GM12878 (cell line): ENCODE data around the gene SRBD1. TPM values are rescaled to one million over a fixed set of nuclear protein-coding genes. Genes with fewer than 3 reads are reported as not detected.

Experiments
- ATAC-seq: fragments of 200-7000 bp; cut with Tn5 transposase; 3 replicates; pipeline ENCODE4 v1.9.1; 2020; ENCODE audit warnings: mild to moderate bottlenecking, moderate library complexity
- BruUV-seq: library from RNA; stranded (reverse); fragments of 400-500 nt; replicated peaks from 2 replicates; lab custom pipeline; 2021; lab: Mats Ljungman, UMichigan
- CTCF ChIA-PET: fragments of 300-600 bp; sonication (Branson Sonifier 250); formaldehyde crosslinking; extraction: SDS; loops from one replicate; lab custom pipeline; 2021; ENCODE audit warnings: inconsistent platforms; lab: Yijun Ruan, JAX
- POLR2A ChIA-PET: fragments of 350-600 bp; formaldehyde crosslinking; extraction: SDS; loops from one replicate; lab custom pipeline; 2021; ENCODE audit warnings: inconsistent platforms; lab: Charles Lee
- RAD21 ChIA-PET: fragments of 300-600 bp; sonication (Branson Sonifier 250); formaldehyde crosslinking; loops from one replicate; lab custom pipeline; 2023; ENCODE audit warnings: antibody characterized with exemption; ENCODE audit not compliant: unreplicated experiment; lab: Charles Lee
- SMC1A ChIA-PET: fragments of 300-600 bp; sonication (Branson Sonifier 250); formaldehyde crosslinking; loops from one replicate; lab custom pipeline; 2023; ENCODE audit not compliant: unreplicated experiment, uncharacterized antibody; lab: Charles Lee
- DNase-seq: peaks from one replicate; pipeline ENCODE4 v3.0.0-alpha.2; 2011; ENCODE audit warnings: low read depth, low spot score
- FAIRE-seq: peaks from 3 replicates; lab custom pipeline; 2011; peaks lifted over from hg19 to GRCh38; lab: Jason Lieb, UNC
- H2AFZ ChIP-seq: 2 replicates; pipeline ENCODE4 v1.6.0; 2011; ENCODE audit warnings: low read depth, low read length, control low read depth; ENCODE audit not compliant: control insufficient read depth
- H3K27ac ChIP-seq: 2 replicates; pipeline ENCODE4 v1.5.1; 2011; ENCODE audit warnings: control low read depth; ENCODE audit not compliant: control insufficient read depth, insufficient read depth
- H3K27me3 ChIP-seq, 2 experiments: replicated peaks in 1 of 2; 2 replicates each; pipeline versions ENCODE4 v1.6.0 to v1.6.1; 2011; ENCODE audit warnings: low read length in 1 of 2; ENCODE audit not compliant: control insufficient read depth in 2 of 2, insufficient read depth in 2 of 2
- H3K36me3 ChIP-seq, 2 experiments: 2 replicates each; pipeline ENCODE4 v1.5.1; 2011; ENCODE audit warnings: low read length in 1 of 2; ENCODE audit not compliant: control insufficient read depth in 2 of 2, insufficient read depth in 2 of 2
- H3K4me1 ChIP-seq: 2 replicates; pipeline ENCODE4 v1.6.1; 2011; ENCODE audit warnings: mild to moderate bottlenecking, low read length, moderate library complexity, mixed read lengths; ENCODE audit not compliant: control insufficient read depth, insufficient read depth
- H3K4me2 ChIP-seq: 2 replicates; pipeline ENCODE4 v1.6.0; 2011; ENCODE audit warnings: control low read depth; ENCODE audit not compliant: control insufficient read depth, insufficient read depth
- H3K4me3 ChIP-seq: fragments of 200-600 bp; sonication (generic); 2 replicates; pipeline ENCODE4 v1.5.1; 2016
- H3K79me2 ChIP-seq: 2 replicates; pipeline ENCODE4 v1.6.0; 2011; ENCODE audit warnings: low read length; ENCODE audit not compliant: control insufficient read depth, insufficient read depth
- H3K9ac ChIP-seq: 2 replicates; pipeline ENCODE4 v1.8.0; 2011; ENCODE audit warnings: low read length, control low read depth, mixed read lengths; ENCODE audit not compliant: control insufficient read depth, insufficient read depth
- H3K9me3 ChIP-seq: replicated peaks from 3 replicates; pipeline ENCODE4 v1.5.1; 2011; ENCODE audit warnings: mild to moderate bottlenecking, low read length; ENCODE audit not compliant: control insufficient read depth, insufficient read depth
- H4K20me1 ChIP-seq: 2 replicates; pipeline ENCODE4 v1.6.0; 2011; ENCODE audit not compliant: control insufficient read depth, insufficient read depth
- BCL11A ChIP-seq: IDR thresholded peaks from 2 replicates; pipeline ENCODE4 v1.6.1; 2011; ENCODE audit warnings: low read depth, low read length
- CREM ChIP-seq: IDR thresholded peaks from 2 replicates; pipeline ENCODE4 v1.6.1; 2014; ENCODE audit warnings: antibody characterized with exemption, low read depth
- DPF2 ChIP-seq: fragments of 450-650 bp; IDR thresholded peaks from 2 replicates; pipeline ENCODE4 v1.6.1; 2017; ENCODE audit warnings: mild to moderate bottlenecking
- EP300 ChIP-seq, 2 experiments: fragments of 150-350 bp in 1 of 2; IDR thresholded peaks; 2 replicates each; pipeline ENCODE4 v1.6.1; 2011 to 2012; ENCODE audit warnings: low read depth in 2 of 2, low read length in 2 of 2, borderline replicate concordance in 1 of 2, improper control_type of control experiment in 1 of 2, inconsistent platforms in 1 of 2; ENCODE audit not compliant: control insufficient read depth in 1 of 2
- IRF4 ChIP-seq: IDR thresholded peaks from 2 replicates; pipeline ENCODE4 v1.6.1; 2011; ENCODE audit warnings: low read depth, low read length
- JUND ChIP-seq: IDR thresholded peaks from 2 replicates; pipeline ENCODE4 v1.6.1; 2012; ENCODE audit warnings: low read depth, mild to moderate bottlenecking, low read length, improper control_type of control experiment, moderate library complexity
- NR2F1 ChIP-seq: fragments of 450-650 bp; conservative IDR thresholded peaks from 2 replicates; pipeline ENCODE4 v1.6.1; 2017; ENCODE audit warnings: mild to moderate bottlenecking
- PML ChIP-seq: IDR thresholded peaks from 2 replicates; pipeline ENCODE4 v1.6.1; 2012; ENCODE audit warnings: low read length, inconsistent platforms
- POLR2AphosphoS2 ChIP-seq: IDR thresholded peaks from 2 replicates; pipeline ENCODE4 v1.6.1; 2011; ENCODE audit warnings: low read depth, mild to moderate bottlenecking, low read length, improper control_type of control experiment, moderate library complexity
- SKIL ChIP-seq: fragments of 450-650 bp; IDR thresholded peaks from 2 replicates; pipeline ENCODE4 v1.6.1; 2017; ENCODE audit warnings: mild to moderate bottlenecking, low read depth, inconsistent platforms; ENCODE audit not compliant: poor library complexity, severe bottlenecking
- SMAD1 ChIP-seq: fragments of 450-650 bp; IDR thresholded peaks from 2 replicates; pipeline ENCODE4 v1.6.1; 2018; ENCODE audit warnings: mild to moderate bottlenecking, low read depth; ENCODE audit not compliant: partially characterized antibody
- TAF1 ChIP-seq: IDR thresholded peaks from 2 replicates; pipeline ENCODE4 v1.6.1; 2011; ENCODE audit warnings: mild to moderate bottlenecking, low read depth, low read length, borderline replicate concordance
- ZBTB4 ChIP-seq: fragments of 450-650 bp; formaldehyde crosslinking; IDR thresholded peaks from 2 replicates; pipeline ENCODE4 v1.4.0; 2022; ENCODE audit warnings: mild to moderate bottlenecking, moderate library complexity
- WGBS: methylation state at CpG from one replicate; pipeline ENCODE4 v1.1.6; 2016; ENCODE audit warnings: low lambda C conversion rate; ENCODE audit not compliant: insufficient replicate concordance, insufficient coverage; ENCODE audit errors: missing lambda C conversion rate; 5-methylcytosine and 5-hydroxymethylcytosine counted together
- in situ Hi-C: fragments of 300-500 bp; cut with MboI; formaldehyde crosslinking; loops from 9 replicates; pipeline ENCODE4 v1.14.3; 2018; ENCODE audit warnings: mixed read lengths
- intact Hi-C: fragments of 100-400 bp; cut with micrococcal nuclease; formaldehyde crosslinking; loops from one replicate; pipeline ENCODE4 v1.14.2; 2022; ENCODE audit not compliant: unreplicated experiment
- polyA plus RNA-seq, 11 experiments: library from polyadenylated mRNA; depleted of rRNA in 4 of 11; unstranded in 6 of 11; stranded (reverse) in 5 of 11; fragments of >200 nt; fragmentation: Nextera tagmentation in 4 of 11; fragmentation: Illumina TruSeq in 1 of 11; extraction: Ambion mirVana in 4 of 11; extraction: Trizol in 1 of 11; gene quantifications; 1 replicate in 1 of 11; 2 replicates in 10 of 11; pipeline versions ENCODE4 v1.2.1 to v1.2.3, GENCODE V29; 2011 to 2016; ENCODE audit warnings: inconsistent platforms in 2 of 11, missing spikeins in 2 of 11, low read depth in 1 of 11
- total RNA-seq, 4 experiments: library from RNA; depleted of rRNA in 3 of 4; stranded (reverse); fragments of >200 nt in 3 of 4; fragmentation: Illumina TruSeq in 1 of 4; extraction: Trizol in 1 of 4; gene quantifications; 2 replicates each; pipeline versions ENCODE4 v1.2.1 to v1.2.3, GENCODE V29; 2013 to 2021
- TF ChIP-seq, protein P1 (sequence below): fragments of 450-650 bp; IDR thresholded peaks from 2 replicates; pipeline ENCODE4 v1.6.1; 2014; ENCODE audit warnings: mild to moderate bottlenecking
- TF ChIP-seq, protein P2 (sequence below): fragments of 450-650 bp; IDR thresholded peaks from 2 replicates; pipeline ENCODE4 v1.6.1; 2018; ENCODE audit warnings: borderline replicate concordance, mild to moderate bottlenecking; ENCODE audit not compliant: partially characterized antibody

Gene SRBD1
- total and polyA plus RNA-seq, 10 of the 15 experiments (the other 5 are each of a cell fraction or from before 2014, with no cell fraction given), result 9.7 to 33.1 (median 20.1) TPM

GRCh38 chr2:45647356-45647755 is 36.3 kb upstream of the SRBD1 start:
- no TSS peak for BruUV-seq
- in situ Hi-C loops, result loop anchor here (5.0 to 25.0 kb wide), 3 partner anchors 130 to 715 kb away; no protein-coding TSS in a partner anchor
- DNase-seq (no peak), FAIRE-seq (no peak), ATAC-seq (no peak)
- Histone ChIP-seq H3K27ac (no peak overlapping the region), H3K36me3 (no peaks in the 10 kb centered on the region), H3K4me2 (no peak overlapping the region), H2AFZ (no peak overlapping the region), H3K9me3 (no peaks in the 10 kb centered on the region; the same call in 2 of the 3 replicates), H3K79me2 (peaks cover 11% of the 10 kb centered on the region), H4K20me1 (no peaks in the 10 kb centered on the region), H3K4me3 (no peak overlapping the region), H3K9ac (no peak overlapping the region), H3K4me1 (no peaks in the 10 kb centered on the region), H3K27me3 (no peaks in the 10 kb centered on the region; a peak in 1 of 4 replicates)
- ChIA-PET RAD21 (interaction anchor here (0.6 to 4.9 kb wide), 4 partner anchors 132 to 290 kb away, joined by 4 to 35 read pairs (median 14); no protein-coding TSS in a partner anchor), POLR2A (interaction anchor here (0.6 to 0.9 kb wide), 3 partner anchors 81 to 198 kb away, joined by 3 to 4 read pairs (median 3); no protein-coding TSS in a partner anchor), CTCF (interaction anchor here (1.8 to 5.0 kb wide), 4 partner anchors 82 to 289 kb away, joined by 5 to 64 read pairs (median 23); no protein-coding TSS in a partner anchor), SMC1A (interaction anchor here (0.7 to 4.4 kb wide), 12 partner anchors 27 to 289 kb away, joined by 3 to 56 read pairs (median 4); no protein-coding TSS in a partner anchor)
- intact Hi-C loops, result no loop called here
- 89% methylated on average over 9 of the region's 9 CpGs for WGBS
- TF ChIP-seq, protein P1, sequence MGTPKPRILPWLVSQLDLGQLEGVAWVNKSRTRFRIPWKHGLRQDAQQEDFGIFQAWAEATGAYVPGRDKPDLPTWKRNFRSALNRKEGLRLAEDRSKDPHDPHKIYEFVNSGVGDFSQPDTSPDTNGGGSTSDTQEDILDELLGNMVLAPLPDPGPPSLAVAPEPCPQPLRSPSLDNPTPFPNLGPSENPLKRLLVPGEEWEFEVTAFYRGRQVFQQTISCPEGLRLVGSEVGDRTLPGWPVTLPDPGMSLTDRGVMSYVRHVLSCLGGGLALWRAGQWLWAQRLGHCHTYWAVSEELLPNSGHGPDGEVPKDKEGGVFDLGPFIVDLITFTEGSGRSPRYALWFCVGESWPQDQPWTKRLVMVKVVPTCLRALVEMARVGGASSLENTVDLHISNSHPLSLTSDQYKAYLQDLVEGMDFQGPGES, result no peak
- TF ChIP-seq IRF4 (no peak), SMAD1 (no peak), SKIL (no peak), PML (no peak), BCL11A (no peak), TAF1 (no peak), DPF2 (no peak), JUND (no peak), CREM (no peak), POLR2AphosphoS2 (no peak), EP300 (IDR thresholded peaks at IDR 0.05; ENCODE audit: borderline replicate concordance in 1 of 2, control insufficient read depth in 1 of 2, low read depth in 2 of 2, low read length in 2 of 2) (no peak), NR2F1 (no peak), ZBTB4 (no peak)
- TF ChIP-seq, protein P2, sequence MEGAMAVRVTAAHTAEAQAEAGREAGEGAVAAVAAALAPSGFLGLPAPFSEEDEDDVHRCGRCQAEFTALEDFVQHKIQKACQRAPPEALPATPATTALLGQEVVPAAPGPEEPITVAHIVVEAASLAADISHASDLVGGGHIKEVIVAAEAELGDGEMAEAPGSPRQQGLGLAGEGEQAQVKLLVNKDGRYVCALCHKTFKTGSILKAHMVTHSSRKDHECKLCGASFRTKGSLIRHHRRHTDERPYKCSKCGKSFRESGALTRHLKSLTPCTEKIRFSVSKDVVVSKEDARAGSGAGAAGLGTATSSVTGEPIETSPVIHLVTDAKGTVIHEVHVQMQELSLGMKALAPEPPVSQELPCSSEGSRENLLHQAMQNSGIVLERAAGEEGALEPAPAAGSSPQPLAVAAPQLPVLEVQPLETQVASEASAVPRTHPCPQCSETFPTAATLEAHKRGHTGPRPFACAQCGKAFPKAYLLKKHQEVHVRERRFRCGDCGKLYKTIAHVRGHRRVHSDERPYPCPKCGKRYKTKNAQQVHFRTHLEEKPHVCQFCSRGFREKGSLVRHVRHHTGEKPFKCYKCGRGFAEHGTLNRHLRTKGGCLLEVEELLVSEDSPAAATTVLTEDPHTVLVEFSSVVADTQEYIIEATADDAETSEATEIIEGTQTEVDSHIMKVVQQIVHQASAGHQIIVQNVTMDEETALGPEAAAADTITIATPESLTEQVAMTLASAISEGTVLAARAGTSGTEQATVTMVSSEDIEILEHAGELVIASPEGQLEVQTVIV, result no peak
